ENCODE measurements around the gene LONRF2.

GRCh38 chr2:100274076-100274475 is 48.2 kb downstream of the LONRF2 start:
- no peak for TF ChIP-seq EZH2 (IDR thresholded peaks at IDR 0.05; ENCODE audit: borderline replicate concordance, low read depth, low read length, poor library complexity, severe bottlenecking)
- no peak for TF ChIP-seq CTCF (conservative IDR thresholded peaks at IDR 0.05; ENCODE audit: low read depth, low read length)
